ENCODE data around the gene SIM1. TPM values are rescaled to one million over a fixed set of nuclear protein-coding genes. Genes with fewer than 3 reads are reported as not detected.
"Not testable (repeated sequence)": the region's sequence is repeated elsewhere in the genome, so short reads cannot be mapped to it uniquely, and the experiment has no call there.

Gene SIM1
- total RNA-seq, 1 donor from 2014 or later: 0.41 TPM

GRCh38 chr6:100366419-100366818 lies 98.3 kb downstream of the SIM1 start:
- Mint-ChIP-seq H3K27ac (ENCODE audit: unreplicated experiment) (no peak overlapping the region), H3K4me1 (ENCODE audit: unreplicated experiment) (no peaks in the 10 kb centered on the region), H3K36me3 (ENCODE audit: low read depth, unreplicated experiment) (no peaks in the 10 kb centered on the region), H3K27me3 (ENCODE audit: unreplicated experiment) (peaks cover 2% of the 10 kb centered on the region), H3K4me3 (ENCODE audit: unreplicated experiment) (no peak overlapping the region), H3K9me3 (ENCODE audit: unreplicated experiment) (no peaks in the 10 kb centered on the region)
- TF ChIP-seq CTCF (IDR thresholded peaks at IDR 0.05; ENCODE audit: unreplicated experiment): no peak
- no peak for DNase-seq (ENCODE audit: low spot score)

DNA sequence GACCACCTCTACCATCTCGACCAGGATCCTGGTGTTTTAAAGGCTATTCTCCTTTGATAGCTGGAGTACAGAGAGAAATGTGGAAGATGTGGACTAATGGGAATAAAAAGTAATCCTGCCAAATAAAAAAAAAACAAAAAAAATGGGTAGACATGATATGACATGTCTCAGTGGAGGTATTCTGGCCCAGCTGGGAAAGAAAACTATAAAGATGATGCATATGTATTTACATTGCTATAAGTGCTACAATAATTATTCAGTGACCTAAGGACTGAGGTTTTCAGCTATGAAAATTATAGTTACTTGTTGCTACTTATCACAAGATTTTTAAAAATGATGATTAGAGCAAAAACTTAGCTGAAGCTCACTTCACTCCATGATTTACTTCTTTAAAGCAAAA lies 101.1 kb downstream of the SIM1 start:
- no peak for TF ChIP-seq CTCF (IDR thresholded peaks at IDR 0.05; ENCODE audit: unreplicated experiment)
- Mint-ChIP-seq H3K9me3 (ENCODE audit: unreplicated experiment) (no peaks in the 10 kb centered on the region), H3K36me3 (ENCODE audit: low read depth, unreplicated experiment) (no peaks in the 10 kb centered on the region), H3K27me3 (ENCODE audit: unreplicated experiment) (no peaks in the 10 kb centered on the region), H3K4me1 (ENCODE audit: unreplicated experiment) (no peaks in the 10 kb centered on the region), H3K4me3 (ENCODE audit: unreplicated experiment) (no peak overlapping the region), H3K27ac (ENCODE audit: unreplicated experiment) (no peak overlapping the region)
- no peak for DNase-seq (ENCODE audit: low spot score)

- not testable (repeated sequence) for H3K27ac Mint-ChIP-seq (ENCODE audit: unreplicated experiment); H3K36me3 Mint-ChIP-seq (ENCODE audit: low read depth, unreplicated experiment); H3K4me1 Mint-ChIP-seq (ENCODE audit: unreplicated experiment); H3K9me3 Mint-ChIP-seq (ENCODE audit: unreplicated experiment); H3K4me3 Mint-ChIP-seq (ENCODE audit: unreplicated experiment); H3K27me3 Mint-ChIP-seq (ENCODE audit: unreplicated experiment); DNase-seq (ENCODE audit: low spot score)
These were observed 109.7 kb downstream of the SIM1 start for GRCh38 chr6:100354736-100355641.

DNA sequence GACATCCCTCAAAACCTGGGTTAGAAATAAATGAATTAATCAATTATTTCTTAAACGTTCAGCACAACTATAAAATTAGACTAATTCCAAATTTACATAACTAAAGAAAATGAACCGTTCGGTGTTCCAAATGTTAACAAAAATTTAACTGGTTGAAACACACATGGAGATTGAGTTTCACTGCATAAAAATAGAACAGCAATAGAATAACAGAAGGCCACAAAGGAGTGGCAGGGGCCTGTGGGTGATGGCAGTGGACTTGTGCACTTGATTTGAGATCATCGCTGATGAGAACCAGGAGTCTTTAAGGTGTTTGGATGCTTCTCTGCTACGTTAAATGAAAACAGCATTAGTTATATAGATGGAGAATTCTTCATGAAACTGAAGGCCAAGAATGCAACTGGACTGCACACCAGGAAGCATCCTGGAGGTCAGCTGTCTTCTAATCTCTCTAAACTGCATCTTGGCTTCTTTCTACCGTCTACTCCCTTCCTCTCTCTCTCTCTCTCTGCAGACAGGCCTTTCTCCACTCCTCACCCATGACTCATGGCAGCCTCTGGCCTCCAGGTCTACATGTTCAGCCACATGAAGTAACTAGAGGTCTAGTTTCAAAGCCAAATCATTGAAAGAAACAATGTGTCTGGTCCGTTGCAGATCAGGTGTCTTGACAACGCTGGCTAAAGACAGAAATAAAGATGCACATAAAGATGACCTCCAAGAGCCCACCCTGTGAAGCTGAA lies 111.3 kb downstream of the SIM1 start:
- Mint-ChIP-seq H3K4me3 (ENCODE audit: unreplicated experiment) (no peak overlapping the region), H3K27me3 (ENCODE audit: unreplicated experiment) (no peaks in the 10 kb centered on the region), H3K9me3 (ENCODE audit: unreplicated experiment) (no peaks in the 10 kb centered on the region), H3K27ac (ENCODE audit: unreplicated experiment) (no peak overlapping the region), H3K4me1 (ENCODE audit: unreplicated experiment) (peaks cover 2% of the 10 kb centered on the region), H3K36me3 (ENCODE audit: low read depth, unreplicated experiment) (no peaks in the 10 kb centered on the region)
- TF ChIP-seq CTCF (IDR thresholded peaks at IDR 0.05; ENCODE audit: unreplicated experiment): no peak
- no peak for DNase-seq (ENCODE audit: low spot score)

DNA sequence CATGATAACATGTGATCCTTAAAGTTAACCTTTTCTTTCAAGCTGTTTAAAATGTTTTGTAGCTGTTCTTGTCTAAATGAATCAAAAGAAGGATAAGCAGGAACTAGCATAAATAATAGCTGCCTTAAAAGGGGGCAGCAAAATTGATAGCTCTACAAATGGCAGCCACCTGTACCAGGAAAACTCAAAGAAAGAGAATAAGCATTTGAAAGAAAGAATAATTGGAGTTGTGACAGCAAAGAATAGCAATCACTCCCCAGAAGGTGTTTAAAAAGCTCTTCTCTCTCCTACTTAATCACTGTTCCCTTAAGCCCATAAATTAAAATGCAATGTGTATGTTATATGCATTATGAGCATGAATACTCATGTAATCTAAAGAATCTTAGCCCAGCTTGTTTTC lies 114.6 kb downstream of the SIM1 start:
- no peak overlapping the region for H3K27ac Mint-ChIP-seq (ENCODE audit: unreplicated experiment)
- no peaks in the 10 kb centered on the region for H3K36me3 Mint-ChIP-seq (ENCODE audit: low read depth, unreplicated experiment)
- no peak for DNase-seq (ENCODE audit: low spot score)
- peaks cover under 1% of the 10 kb centered on the region for H3K27me3 Mint-ChIP-seq (ENCODE audit: unreplicated experiment)
- H3K4me1 Mint-ChIP-seq (ENCODE audit: unreplicated experiment): peaks cover 2% of the 10 kb centered on the region
- H3K4me3 Mint-ChIP-seq (ENCODE audit: unreplicated experiment): no peak overlapping the region
- no peaks in the 10 kb centered on the region for H3K9me3 Mint-ChIP-seq (ENCODE audit: unreplicated experiment)
- TF ChIP-seq CTCF (IDR thresholded peaks at IDR 0.05; ENCODE audit: unreplicated experiment): no peak

Data from endothelial cell (in vitro differentiated cells).